ENCODE data around the gene ZNF689.

Gene ZNF689

DNA sequence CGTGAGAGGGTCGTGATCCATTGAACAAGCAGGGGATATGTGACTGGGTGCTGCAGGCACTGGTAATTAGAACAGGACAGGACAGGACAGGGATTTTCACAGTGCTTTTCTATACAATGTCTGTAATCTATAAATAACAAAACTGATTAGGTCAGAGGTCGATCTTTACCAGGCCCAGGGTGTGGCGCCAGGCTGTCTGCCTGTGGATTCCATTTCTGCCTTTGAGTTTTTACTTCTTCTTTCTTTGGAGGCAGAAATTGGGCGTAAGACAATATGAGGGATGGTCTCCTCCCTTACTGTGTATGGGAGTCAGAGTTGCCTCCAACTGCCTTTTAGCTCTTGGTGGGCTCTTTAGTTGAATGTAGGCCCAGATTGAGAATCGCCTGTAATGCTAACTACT lies 50.5 kb downstream of the ZNF689 start:
- no peak overlapping the region for H3K4me3 ChIP-seq (ENCODE audit: low read depth, low read length)
- no peak overlapping the region for H3K27ac ChIP-seq (ENCODE audit: low read depth, low read length)
- no peaks in the 10 kb centered on the region for H3K9me3 ChIP-seq (ENCODE audit: control insufficient read depth, insufficient read depth, low read length)
- H3K4me1 ChIP-seq (ENCODE audit: control insufficient read depth, insufficient read depth, low read length) = peaks cover 6% of the 10 kb centered on the region; the same call in 1 of the 2 replicates
- no peak overlapping the region for H3K9ac ChIP-seq (ENCODE audit: low read depth, low read length)
- H3K36me3 ChIP-seq (ENCODE audit: control insufficient read depth, insufficient read depth, low read length) = peaks cover 12% of the 10 kb centered on the region
- no peaks in the 10 kb centered on the region for H3K27me3 ChIP-seq (ENCODE audit: control insufficient read depth, insufficient read depth, low read length)

DNA sequence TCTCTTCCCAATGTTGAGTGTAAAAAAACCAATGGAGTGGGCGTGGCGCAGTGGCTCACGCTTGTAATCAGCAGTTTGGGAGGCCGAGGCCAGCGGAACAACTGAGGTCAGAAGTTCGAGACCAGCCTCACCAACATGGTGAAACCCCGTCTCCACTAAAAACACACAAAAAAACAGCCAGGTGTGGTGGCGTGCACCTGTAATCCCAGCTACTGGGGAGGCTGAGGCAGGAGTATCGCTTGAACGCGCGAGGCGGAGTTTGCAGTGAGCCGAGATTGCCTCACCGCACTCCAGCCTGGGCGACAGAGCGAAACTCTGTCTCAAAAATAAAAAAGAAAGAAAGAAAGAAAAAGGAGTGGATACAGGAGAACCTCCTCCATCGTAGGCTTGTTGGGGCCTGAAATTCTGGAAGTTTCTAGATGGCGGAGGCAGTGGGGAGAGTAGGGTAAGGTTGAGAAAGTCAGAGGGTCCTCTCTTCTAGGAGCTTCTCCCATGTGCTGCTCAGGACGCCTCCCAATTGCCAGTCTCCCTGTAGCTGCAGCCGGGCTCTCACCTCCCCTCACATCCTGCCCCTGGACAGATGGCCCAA lies 51.3 kb downstream of the ZNF689 start:
- H3K4me1 ChIP-seq (ENCODE audit: control insufficient read depth, insufficient read depth, low read length) = peaks cover 6% of the 10 kb centered on the region; the same call in 1 of the 2 replicates
- H3K4me3 ChIP-seq (ENCODE audit: low read depth, low read length) = peak overlapping the region; percentile 51
- H3K27ac ChIP-seq (ENCODE audit: low read depth, low read length) = peak overlapping the region; percentile 96
- peaks cover 20% of the 10 kb centered on the region for H3K36me3 ChIP-seq (ENCODE audit: control insufficient read depth, insufficient read depth, low read length)
- H3K27me3 ChIP-seq (ENCODE audit: control insufficient read depth, insufficient read depth, low read length) = no peaks in the 10 kb centered on the region
- H3K9ac ChIP-seq (ENCODE audit: low read depth, low read length) = peak overlapping the region; percentile 60
- H3K9me3 ChIP-seq (ENCODE audit: control insufficient read depth, insufficient read depth, low read length) = no peaks in the 10 kb centered on the region

DNA sequence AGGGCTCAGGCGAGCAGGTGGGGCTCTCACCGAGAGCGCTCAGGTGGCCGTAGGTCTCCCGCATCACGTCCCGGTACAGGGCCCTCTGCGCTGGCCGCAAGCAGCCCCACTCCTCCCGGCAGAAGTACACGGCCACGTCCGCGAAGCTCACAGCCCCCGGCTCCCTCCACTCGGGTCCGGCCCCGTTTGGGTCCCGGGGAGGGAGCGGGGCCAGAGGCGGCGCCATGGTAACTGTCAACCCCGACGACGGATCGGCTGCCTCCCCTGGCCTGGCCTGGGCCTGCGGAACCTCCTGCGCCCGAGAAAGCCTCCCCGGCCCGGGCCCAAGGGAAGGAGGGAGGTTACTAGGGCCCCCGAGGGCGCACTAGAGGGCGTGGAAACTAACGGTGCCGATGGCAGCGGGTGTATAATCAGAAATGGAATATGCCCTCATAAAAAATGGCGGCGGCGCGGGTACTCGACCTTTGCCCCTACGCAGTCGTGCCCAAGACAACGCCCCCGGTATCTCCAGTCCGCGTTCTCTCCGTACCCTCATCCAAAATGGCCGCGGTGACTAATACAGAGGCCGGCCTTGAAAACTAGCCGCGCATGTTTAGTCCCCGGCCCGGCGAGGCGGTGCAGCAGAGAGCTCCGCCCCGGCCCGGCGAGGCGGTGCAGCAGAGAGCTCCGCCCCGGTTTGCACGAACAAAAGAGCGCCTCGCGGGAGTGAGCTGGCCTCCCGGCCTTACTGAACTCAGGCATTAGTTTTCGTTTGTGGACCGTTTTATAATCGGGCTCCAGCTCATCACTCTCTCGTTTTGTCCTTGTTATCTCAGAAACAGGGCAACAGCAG lies 52.0 kb downstream of the ZNF689 start, which contains the start of gene ZNF764:
Gene ZNF764, minus strand, starts transcription at position 418 of the 832 bp plus-strand sequence. Its CDS starts 192 bp downstream, at position 226.
- peak within 1 kb of the TSS; percentile 99 for H3K4me3 ChIP-seq (ENCODE audit: low read depth, low read length)
- H3K27me3 ChIP-seq (ENCODE audit: control insufficient read depth, insufficient read depth, low read length) = no peaks in the 10 kb centered on the region
- peaks cover 27% of the 10 kb centered on the region for H3K36me3 ChIP-seq (ENCODE audit: control insufficient read depth, insufficient read depth, low read length)
- peak within 1 kb of the TSS; percentile 96 for H3K27ac ChIP-seq (ENCODE audit: low read depth, low read length)
- H3K9ac ChIP-seq (ENCODE audit: low read depth, low read length) = peak within 1 kb of the TSS; percentile 84
- peaks cover 6% of the 10 kb centered on the region; the same call in 1 of the 2 replicates for H3K4me1 ChIP-seq (ENCODE audit: control insufficient read depth, insufficient read depth, low read length)
- no peaks in the 10 kb centered on the region for H3K9me3 ChIP-seq (ENCODE audit: control insufficient read depth, insufficient read depth, low read length)

DNA sequence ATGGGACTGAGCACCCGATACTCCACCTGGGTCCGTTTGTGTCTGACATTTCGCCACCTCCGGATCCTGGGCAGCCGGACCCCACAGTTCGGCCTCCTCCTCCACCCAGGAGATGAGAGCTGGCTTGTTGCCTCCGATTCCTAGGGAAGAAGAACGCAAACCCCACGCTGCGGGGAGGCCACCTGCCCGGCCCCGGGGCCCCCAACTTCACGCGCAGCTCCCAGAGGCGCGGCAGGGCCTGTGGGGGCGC lies 52.6 kb downstream of the ZNF689 start:
- H3K9me3 ChIP-seq (ENCODE audit: control insufficient read depth, insufficient read depth, low read length) = no peaks in the 10 kb centered on the region
- peak overlapping the region; percentile 84 for H3K9ac ChIP-seq (ENCODE audit: low read depth, low read length)
- H3K27ac ChIP-seq (ENCODE audit: low read depth, low read length) = peak overlapping the region; percentile 96
- H3K4me1 ChIP-seq (ENCODE audit: control insufficient read depth, insufficient read depth, low read length) = peaks cover 6% of the 10 kb centered on the region; the same call in 1 of the 2 replicates
- no peaks in the 10 kb centered on the region for H3K27me3 ChIP-seq (ENCODE audit: control insufficient read depth, insufficient read depth, low read length)
- H3K4me3 ChIP-seq (ENCODE audit: low read depth, low read length) = peak overlapping the region; percentile 99
- peaks cover 28% of the 10 kb centered on the region for H3K36me3 ChIP-seq (ENCODE audit: control insufficient read depth, insufficient read depth, low read length)

DNA sequence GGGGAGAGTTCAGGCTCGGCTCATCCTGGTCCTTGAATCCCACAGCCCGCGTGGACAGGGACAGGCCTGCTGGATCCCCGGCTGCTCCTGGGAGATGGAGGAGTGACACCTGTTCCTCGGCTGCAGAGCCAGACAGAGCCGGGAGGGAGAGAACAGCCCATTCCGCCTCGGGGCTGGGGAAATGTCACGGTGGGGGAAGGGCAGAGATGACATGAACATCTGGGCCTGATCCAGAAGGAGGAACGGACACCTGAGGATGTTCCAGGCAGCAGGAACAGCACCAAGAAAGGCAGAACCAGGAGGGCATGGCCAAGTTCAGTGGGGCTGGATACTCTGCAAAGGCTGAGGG lies 54.1 kb downstream of the ZNF689 start:
- H3K4me3 ChIP-seq (ENCODE audit: low read depth, low read length) = no peak overlapping the region
- H3K4me1 ChIP-seq (ENCODE audit: control insufficient read depth, insufficient read depth, low read length) = peaks cover 6% of the 10 kb centered on the region; the same call in 1 of the 2 replicates
- no peak overlapping the region for H3K27ac ChIP-seq (ENCODE audit: low read depth, low read length)
- H3K27me3 ChIP-seq (ENCODE audit: control insufficient read depth, insufficient read depth, low read length) = no peaks in the 10 kb centered on the region
- peaks cover 28% of the 10 kb centered on the region for H3K36me3 ChIP-seq (ENCODE audit: control insufficient read depth, insufficient read depth, low read length)
- no peak overlapping the region for H3K9ac ChIP-seq (ENCODE audit: low read depth, low read length)
- H3K9me3 ChIP-seq (ENCODE audit: control insufficient read depth, insufficient read depth, low read length) = no peaks in the 10 kb centered on the region

DNA sequence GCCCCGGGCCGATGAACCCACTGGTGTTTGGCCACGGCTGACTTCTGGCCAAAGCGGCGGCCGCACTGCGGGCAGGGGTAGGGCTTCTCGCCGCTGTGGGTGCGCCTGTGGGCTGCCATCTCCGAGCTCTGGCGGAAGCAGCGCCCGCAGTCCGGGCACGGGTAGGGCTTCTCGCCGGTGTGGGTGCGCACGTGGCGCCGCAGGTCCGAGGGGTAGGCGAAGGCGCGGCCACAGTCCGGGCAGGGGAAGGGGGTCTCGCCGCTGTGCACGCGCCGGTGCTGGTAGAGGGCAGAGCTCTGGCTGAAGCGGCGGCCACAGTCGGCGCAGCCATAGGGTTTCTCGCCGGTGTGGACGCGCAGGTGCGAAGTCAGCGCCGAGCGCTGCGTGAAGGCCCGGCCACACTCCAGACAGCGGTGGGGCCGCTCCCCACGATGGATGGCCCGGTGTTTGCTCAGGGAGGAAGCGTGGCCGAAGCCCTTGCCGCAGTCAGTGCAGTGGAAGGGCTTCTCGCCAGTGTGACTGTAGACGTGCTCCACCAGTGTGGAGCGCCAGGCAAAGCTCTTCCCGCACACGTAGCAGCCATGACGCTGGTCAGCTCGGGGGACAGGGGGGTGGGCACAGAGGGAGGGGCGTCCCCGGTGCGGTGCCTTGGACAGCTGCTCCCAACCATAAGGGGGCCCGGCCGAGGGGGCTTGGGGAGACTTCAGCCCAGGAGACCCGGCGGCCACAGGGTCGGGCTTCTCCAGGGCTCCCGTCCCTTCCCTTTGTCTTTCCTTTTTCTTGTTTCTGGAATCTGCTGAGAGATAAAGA lies 54.7 kb downstream of the ZNF689 start:
- H3K36me3 ChIP-seq (ENCODE audit: control insufficient read depth, insufficient read depth, low read length) = peaks cover 28% of the 10 kb centered on the region
- H3K9me3 ChIP-seq (ENCODE audit: control insufficient read depth, insufficient read depth, low read length) = no peaks in the 10 kb centered on the region
- no peak overlapping the region for H3K4me3 ChIP-seq (ENCODE audit: low read depth, low read length)
- H3K4me1 ChIP-seq (ENCODE audit: control insufficient read depth, insufficient read depth, low read length) = peaks cover 6% of the 10 kb centered on the region; the same call in 1 of the 2 replicates
- no peaks in the 10 kb centered on the region for H3K27me3 ChIP-seq (ENCODE audit: control insufficient read depth, insufficient read depth, low read length)
- H3K27ac ChIP-seq (ENCODE audit: low read depth, low read length) = no peak overlapping the region
- H3K9ac ChIP-seq (ENCODE audit: low read depth, low read length) = no peak overlapping the region

DNA sequence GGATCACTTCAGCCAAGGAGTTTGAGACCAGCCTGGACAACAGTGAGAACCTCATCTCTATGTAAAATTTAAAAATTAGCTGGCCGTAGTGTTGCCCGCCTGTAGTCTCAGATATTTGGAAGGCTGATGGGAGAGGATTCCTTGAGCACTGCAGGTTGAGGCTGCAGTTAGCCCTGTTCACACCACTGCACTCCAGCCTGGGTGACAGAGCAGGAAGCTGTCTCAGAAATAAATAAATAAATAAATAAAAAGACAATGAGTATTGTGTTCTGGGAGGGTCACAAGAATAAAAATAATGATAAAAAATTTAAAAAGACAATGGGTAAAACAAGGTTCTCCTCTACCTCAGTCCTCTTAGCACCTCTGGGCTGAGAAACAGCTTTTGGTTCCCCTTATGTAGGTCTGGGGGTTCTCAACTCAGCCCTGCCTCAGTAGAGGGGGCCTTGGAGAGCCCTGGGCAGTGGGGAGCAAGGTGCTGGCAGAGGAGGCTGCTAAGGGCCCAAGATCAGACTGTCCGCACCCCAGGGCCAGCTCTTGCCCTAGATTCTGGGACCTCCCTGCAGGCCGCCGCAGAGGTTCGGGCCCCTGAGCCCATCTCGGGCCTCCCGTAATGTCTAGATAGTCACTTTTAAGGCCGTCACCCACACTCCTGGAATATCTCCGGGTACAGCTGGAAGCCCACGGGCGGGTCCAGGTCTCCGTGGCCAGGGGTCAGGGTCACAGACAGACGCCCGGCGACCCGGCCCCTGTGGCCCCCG lies 55.5 kb downstream of the ZNF689 start:
- Histone ChIP-seq H3K9me3 (ENCODE audit: control insufficient read depth, insufficient read depth, low read length) (no peaks in the 10 kb centered on the region), H3K4me1 (ENCODE audit: control insufficient read depth, insufficient read depth, low read length) (peaks cover 6% of the 10 kb centered on the region; the same call in 1 of the 2 replicates), H3K27me3 (ENCODE audit: control insufficient read depth, insufficient read depth, low read length) (no peaks in the 10 kb centered on the region), H3K4me3 (ENCODE audit: low read depth, low read length) (no peak overlapping the region), H3K36me3 (ENCODE audit: control insufficient read depth, insufficient read depth, low read length) (peaks cover 28% of the 10 kb centered on the region), H3K27ac (ENCODE audit: low read depth, low read length) (no peak overlapping the region), H3K9ac (ENCODE audit: low read depth, low read length) (no peak overlapping the region)

DNA sequence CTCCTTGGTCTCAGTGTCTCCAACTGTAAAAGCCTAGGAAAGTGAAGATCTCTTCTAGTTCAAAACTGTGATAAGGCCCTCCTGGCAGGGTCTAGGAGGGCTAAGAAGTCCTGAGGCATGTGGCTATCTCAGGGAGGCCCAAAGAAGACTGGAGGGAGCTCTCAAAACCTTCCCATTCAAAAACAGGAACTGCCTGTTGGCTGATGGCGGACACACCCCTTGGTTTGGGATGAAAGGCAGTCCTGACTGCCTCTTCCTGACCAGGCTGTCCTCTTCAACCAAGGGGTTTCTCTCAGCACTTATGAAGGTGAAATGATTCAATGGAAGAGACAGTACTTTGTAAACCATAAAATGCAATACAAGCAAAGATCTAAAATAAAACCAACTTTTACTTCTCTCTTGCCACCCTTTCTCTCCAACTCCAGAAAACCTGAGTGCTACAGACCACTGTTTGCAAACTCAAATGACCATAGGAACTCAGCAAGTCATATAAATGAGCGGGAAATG lies 56.7 kb downstream of the ZNF689 start:
- no peak overlapping the region for H3K27ac ChIP-seq (ENCODE audit: low read depth, low read length)
- H3K9ac ChIP-seq (ENCODE audit: low read depth, low read length) = no peak overlapping the region
- H3K36me3 ChIP-seq (ENCODE audit: control insufficient read depth, insufficient read depth, low read length) = peaks cover 28% of the 10 kb centered on the region

DNA sequence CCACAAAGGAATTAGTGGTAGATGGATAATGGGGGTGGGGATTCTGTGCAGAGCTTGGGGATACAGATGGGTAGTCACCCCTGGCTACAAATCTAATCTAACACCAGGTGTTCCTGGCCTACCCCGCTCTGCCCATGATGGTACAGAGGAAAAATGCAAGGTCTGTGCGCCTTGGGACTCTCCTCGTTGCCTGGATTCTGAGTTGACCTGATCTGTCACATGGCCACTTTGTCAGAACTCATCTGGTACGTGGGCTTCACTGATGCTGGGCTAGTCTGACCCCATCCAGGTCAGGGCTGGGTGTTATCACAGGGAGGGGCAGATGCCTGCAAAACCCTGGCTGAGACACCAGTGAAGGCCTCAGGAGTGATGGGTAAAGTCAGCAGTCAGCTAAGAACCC lies 57.2 kb downstream of the ZNF689 start:
- no peaks in the 10 kb centered on the region for H3K27me3 ChIP-seq (ENCODE audit: control insufficient read depth, insufficient read depth, low read length)
- H3K36me3 ChIP-seq (ENCODE audit: control insufficient read depth, insufficient read depth, low read length) = peaks cover 28% of the 10 kb centered on the region
- no peaks in the 10 kb centered on the region for H3K9me3 ChIP-seq (ENCODE audit: control insufficient read depth, insufficient read depth, low read length)
- H3K9ac ChIP-seq (ENCODE audit: low read depth, low read length) = no peak overlapping the region
- H3K4me1 ChIP-seq (ENCODE audit: control insufficient read depth, insufficient read depth, low read length) = peaks cover 13% of the 10 kb centered on the region
- H3K4me3 ChIP-seq (ENCODE audit: low read depth, low read length) = no peak overlapping the region
- no peak overlapping the region for H3K27ac ChIP-seq (ENCODE audit: low read depth, low read length)

More for the DNA sequence above, 56.7 kb downstream of the ZNF689 start:
- H3K9me3 ChIP-seq (ENCODE audit: control insufficient read depth, insufficient read depth, low read length) = no peaks in the 10 kb centered on the region
- H3K4me3 ChIP-seq (ENCODE audit: low read depth, low read length) = no peak overlapping the region
- H3K4me1 ChIP-seq (ENCODE audit: control insufficient read depth, insufficient read depth, low read length) = peaks cover 8% of the 10 kb centered on the region
- no peaks in the 10 kb centered on the region for H3K27me3 ChIP-seq (ENCODE audit: control insufficient read depth, insufficient read depth, low read length)

Measured in HUES48 (cell line).